Bronchial epithelial cell (primary cell): ENCODE results near the gene F5. TPM values are rescaled to one million over a fixed set of nuclear protein-coding genes. Genes with fewer than 3 reads are reported as not detected.

ENCODE experiments used
- DNase-seq: peaks from one replicate; pipeline ENCODE4 v3.0.0-alpha.2; 2010; ENCODE audit warnings: low read depth
- FAIRE-seq: peaks from 2 replicates; lab custom pipeline; 2011; peaks lifted over from hg19 to GRCh38; lab: Jason Lieb, UNC
- H3K27me3 ChIP-seq: 2 replicates; pipeline ENCODE4 v1.5.1; 2011; ENCODE audit warnings: low read length; ENCODE audit not compliant: control insufficient read depth, insufficient read depth
- H3K36me3 ChIP-seq: 2 replicates; pipeline ENCODE4 v1.5.1; 2011; ENCODE audit warnings: low read length; ENCODE audit not compliant: control insufficient read depth, insufficient read depth
- H3K4me3 ChIP-seq: 2 replicates; pipeline ENCODE4 v1.5.1; 2011; ENCODE audit warnings: mild to moderate bottlenecking, low read depth, low read length, control low read depth
- CTCF ChIP-seq: IDR thresholded peaks from 2 replicates; pipeline ENCODE4 v1.5.1; 2011; ENCODE audit warnings: mild to moderate bottlenecking, moderate library complexity, low read length, control low read depth, inconsistent platforms; ENCODE audit not compliant: insufficient read depth, severe bottlenecking
- total RNA-seq: library from RNA; depleted of rRNA; stranded (reverse); fragments of >200 nt; gene quantifications from 2 replicates; pipeline ENCODE4 v1.2.1, GENCODE V29; 2014

The F5 gene
- total RNA-seq, 1 donor from 2014 or later = not detected

- DNase-seq (no peak), FAIRE-seq (no peak)
- Histone ChIP-seq H3K36me3 (no peaks in the 10 kb centered on the region), H3K4me3 (no peak overlapping the region), H3K27me3 (no peaks in the 10 kb centered on the region)
- no peak for TF ChIP-seq CTCF
Measured at GRCh38 chr1:169494343-169494742, 91.9 kb downstream of the F5 start.

- Histone ChIP-seq H3K36me3 (no peaks in the 10 kb centered on the region), H3K27me3 (no peaks in the 10 kb centered on the region), H3K4me3 (no peak overlapping the region)
- no peak for FAIRE-seq
- no peak for DNase-seq
- no peak for TF ChIP-seq CTCF
Measured at GRCh38 chr1:169493251-169493650, 93.0 kb downstream of the F5 start.

GRCh38 chr1:169491845-169492281 is 94.4 kb downstream of the F5 start:
- Histone ChIP-seq H3K27me3 (no peaks in the 10 kb centered on the region), H3K4me3 (no peak overlapping the region), H3K36me3 (no peaks in the 10 kb centered on the region)
- DNase-seq (peak; percentile 35), FAIRE-seq (no peak)
- no peak for TF ChIP-seq CTCF

GRCh38 chr1:169488157-169488556 is 98.1 kb downstream of the F5 start:
- DNase-seq (no peak), FAIRE-seq (no peak)
- Histone ChIP-seq H3K27me3 (no peaks in the 10 kb centered on the region), H3K4me3 (no peak overlapping the region), H3K36me3 (no peaks in the 10 kb centered on the region)
- TF ChIP-seq CTCF = no peak

GRCh38 chr1:169487561-169487960 is 98.7 kb downstream of the F5 start:
- H3K27me3 ChIP-seq = no peaks in the 10 kb centered on the region
- TF ChIP-seq CTCF = no peak
- DNase-seq = no peak
- H3K36me3 ChIP-seq = no peaks in the 10 kb centered on the region
- FAIRE-seq = no peak
- no peak overlapping the region for H3K4me3 ChIP-seq

- H3K27me3 ChIP-seq = no peaks in the 10 kb centered on the region
- FAIRE-seq (no peak), DNase-seq (peak; percentile 26)
- H3K36me3 ChIP-seq = no peaks in the 10 kb centered on the region
- TF ChIP-seq CTCF = no peak
- H3K4me3 ChIP-seq = no peak overlapping the region
Measured at GRCh38 chr1:169487133-169487532, 99.1 kb downstream of the F5 start.
